ENCODE measurements around the gene APBA2.

DNA sequence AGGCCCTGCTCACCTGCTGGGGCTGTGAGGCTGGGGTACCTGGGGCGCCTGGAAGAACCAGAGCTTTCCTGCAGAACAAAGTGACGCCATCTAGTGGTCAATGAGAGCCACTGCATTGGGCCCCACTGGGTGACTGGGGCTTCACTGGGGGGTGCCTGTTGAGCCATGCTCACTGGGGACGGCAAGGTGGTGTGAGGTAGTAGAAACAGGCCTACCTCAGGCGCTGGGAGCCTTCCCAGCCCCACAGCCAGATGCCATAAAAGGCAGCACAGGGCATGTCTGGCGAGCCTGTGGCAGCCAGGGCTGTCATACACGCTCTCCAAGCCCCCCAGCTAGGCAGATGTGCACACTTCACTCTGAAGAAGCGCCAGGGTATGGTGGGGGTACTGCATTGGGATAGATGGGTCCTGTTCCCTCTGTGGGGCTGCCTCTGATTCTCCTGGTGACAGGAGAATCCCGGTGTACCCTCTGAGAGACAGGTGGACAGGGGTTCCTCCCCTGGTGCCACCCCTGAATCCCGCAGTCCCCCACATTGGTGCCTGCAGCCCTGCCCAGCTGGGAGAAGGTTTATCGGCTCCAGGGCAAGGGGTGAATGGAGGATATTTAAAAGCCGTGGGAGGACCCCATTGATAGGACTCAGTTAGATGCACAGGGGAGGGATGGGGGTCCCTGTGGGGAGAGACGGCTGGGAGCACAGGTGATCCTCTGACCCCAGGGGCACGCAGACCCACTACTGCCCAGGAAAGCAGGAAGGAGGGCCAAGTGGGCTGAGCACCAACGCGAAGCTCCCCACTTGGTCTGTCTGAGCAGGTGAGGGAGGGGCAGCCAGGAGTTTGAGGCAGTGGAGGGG, 205.1 kb downstream of the APBA2 start:
- TF ChIP-seq, protein P1, sequence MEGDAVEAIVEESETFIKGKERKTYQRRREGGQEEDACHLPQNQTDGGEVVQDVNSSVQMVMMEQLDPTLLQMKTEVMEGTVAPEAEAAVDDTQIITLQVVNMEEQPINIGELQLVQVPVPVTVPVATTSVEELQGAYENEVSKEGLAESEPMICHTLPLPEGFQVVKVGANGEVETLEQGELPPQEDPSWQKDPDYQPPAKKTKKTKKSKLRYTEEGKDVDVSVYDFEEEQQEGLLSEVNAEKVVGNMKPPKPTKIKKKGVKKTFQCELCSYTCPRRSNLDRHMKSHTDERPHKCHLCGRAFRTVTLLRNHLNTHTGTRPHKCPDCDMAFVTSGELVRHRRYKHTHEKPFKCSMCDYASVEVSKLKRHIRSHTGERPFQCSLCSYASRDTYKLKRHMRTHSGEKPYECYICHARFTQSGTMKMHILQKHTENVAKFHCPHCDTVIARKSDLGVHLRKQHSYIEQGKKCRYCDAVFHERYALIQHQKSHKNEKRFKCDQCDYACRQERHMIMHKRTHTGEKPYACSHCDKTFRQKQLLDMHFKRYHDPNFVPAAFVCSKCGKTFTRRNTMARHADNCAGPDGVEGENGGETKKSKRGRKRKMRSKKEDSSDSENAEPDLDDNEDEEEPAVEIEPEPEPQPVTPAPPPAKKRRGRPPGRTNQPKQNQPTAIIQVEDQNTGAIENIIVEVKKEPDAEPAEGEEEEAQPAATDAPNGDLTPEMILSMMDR (IDR thresholded peaks at IDR 0.05) = peak in 5 of 6 experiments; percentile 20 to 47 (median 29)
- TF ChIP-seq POLR2A (IDR thresholded peaks at IDR 0.05) = no peak
